Keratinocyte (primary cell): ENCODE results near the gene MTUS2. TPM values are rescaled to one million over a fixed set of nuclear protein-coding genes. Genes with fewer than 3 reads are reported as not detected.

Source experiments
- DNase-seq: peaks from one replicate; pipeline ENCODE4 v3.0.0-alpha.2; 2011; ENCODE audit warnings: low read depth, missing footprints, low spot score
- FAIRE-seq: peaks from 2 replicates; lab custom pipeline; 2011; peaks lifted over from hg19 to GRCh38; lab: Jason Lieb, UNC
- H2AFZ ChIP-seq: 2 replicates; pipeline ENCODE4 v1.6.0; 2012; ENCODE audit warnings: low read length, control low read depth, inconsistent platforms; ENCODE audit not compliant: control insufficient read depth
- H3K27ac ChIP-seq: 2 replicates; pipeline ENCODE4 v1.5.1; 2011; ENCODE audit warnings: low read length; ENCODE audit not compliant: control insufficient read depth, insufficient read depth
- H3K27me3 ChIP-seq: 3 replicates; pipeline ENCODE4 v1.6.0; 2011; ENCODE audit warnings: low read length; ENCODE audit not compliant: control insufficient read depth, insufficient read depth; ENCODE audit errors: extremely low read depth
- H3K36me3 ChIP-seq, 2 experiments: 2 replicates in 1 of 2; 3 replicates in 1 of 2; pipeline ENCODE4 v1.5.1; 2011; ENCODE audit warnings: low read length in 2 of 2, mild to moderate bottlenecking in 1 of 2; ENCODE audit not compliant: control insufficient read depth in 2 of 2, insufficient read depth in 2 of 2; ENCODE audit errors: extremely low read depth in 1 of 2
- H3K4me1 ChIP-seq: 3 replicates; pipeline ENCODE4 v1.5.1; 2011; ENCODE audit warnings: low read length; ENCODE audit not compliant: control insufficient read depth, insufficient read depth; ENCODE audit errors: extremely low read depth
- H3K4me2 ChIP-seq: 3 replicates; pipeline ENCODE4 v1.6.0; 2011; ENCODE audit warnings: low read depth, low read length; ENCODE audit not compliant: control insufficient read depth, insufficient read depth; ENCODE audit errors: extremely low read depth
- H3K4me3 ChIP-seq, 3 experiments: fragments of 200-600 bp in 1 of 3; sonication (generic) in 1 of 3; 2 replicates in 2 of 3; 3 replicates in 1 of 3; pipeline ENCODE4 v1.5.1; 2011 to 2016; ENCODE audit warnings: low read length in 3 of 3, mild to moderate bottlenecking in 3 of 3, control low read depth in 2 of 3, inconsistent platforms in 1 of 3, low read depth in 1 of 3, mixed read lengths in 1 of 3, mixed run types in 1 of 3, moderate library complexity in 1 of 3; ENCODE audit not compliant: control insufficient read depth in 2 of 3, insufficient read depth in 2 of 3; ENCODE audit errors: extremely low read depth in 1 of 3
- H3K79me2 ChIP-seq: 2 replicates; pipeline ENCODE4 v1.6.0; 2012; ENCODE audit warnings: low read length; ENCODE audit not compliant: control insufficient read depth, insufficient read depth
- H3K9ac ChIP-seq: 3 replicates; pipeline ENCODE4 v1.6.0; 2011; ENCODE audit warnings: low read length; ENCODE audit not compliant: control insufficient read depth, insufficient read depth; ENCODE audit errors: extremely low read depth
- H3K9me1 ChIP-seq: 3 replicates; pipeline ENCODE4 v1.6.0; 2011; ENCODE audit warnings: low read length; ENCODE audit not compliant: control insufficient read depth, insufficient read depth; ENCODE audit errors: extremely low read depth
- H3K9me3 ChIP-seq: 2 replicates; pipeline ENCODE4 v1.5.1; 2012; ENCODE audit warnings: low read depth, low read length; ENCODE audit not compliant: control insufficient read depth
- H4K20me1 ChIP-seq: 3 replicates; pipeline ENCODE4 v1.6.0; 2011; ENCODE audit warnings: low read length; ENCODE audit not compliant: control insufficient read depth, insufficient read depth; ENCODE audit errors: extremely low read depth
- EZH2 ChIP-seq: IDR thresholded peaks from one replicate; pipeline ENCODE4 v1.6.1; 2012; ENCODE audit warnings: inconsistent platforms, mild to moderate bottlenecking, low read length, moderate library complexity
- dilution Hi-C: fragments of 300-500 bp; cut with MboI; formaldehyde crosslinking; loops from one replicate; pipeline ENCODE4 v1.7.0; 2020; ENCODE audit warnings: low sequenced_read_pairs; ENCODE audit not compliant: extremely low pct_ligation_motif_present
- polyA plus RNA-seq, 5 experiments: library from polyadenylated mRNA; depleted of rRNA in 3 of 5; stranded (reverse) in 3 of 5; stranded (forward) in 1 of 5; unstranded in 1 of 5; fragments of >200 nt; gene quantifications; 1 replicate in 1 of 5; 2 replicates in 3 of 5; 3 replicates in 1 of 5; pipeline versions ENCODE4 v1.2.1 to v1.2.3, GENCODE V29; 2011 to 2012; ENCODE audit warnings: missing spikeins in 2 of 5, low read depth in 1 of 5, low replicate concordance in 1 of 5
- TF ChIP-seq, protein P1 (sequence below), 3 experiments: IDR thresholded peaks in 1 of 3; conservative IDR thresholded peaks in 1 of 3; optimal IDR thresholded peaks in 1 of 3; 2 replicates in 2 of 3; 3 replicates in 1 of 3; pipeline versions ENCODE3 to v1.5.1; 2011; ENCODE audit warnings: low read length in 3 of 3, mild to moderate bottlenecking in 3 of 3, moderate library complexity in 2 of 3, control low read depth in 1 of 3, inconsistent platforms in 1 of 3; ENCODE audit not compliant: insufficient read depth in 2 of 3; ENCODE audit errors: extremely low read depth in 1 of 3

The MTUS2 gene
- polyA plus RNA-seq, 1 donor (not counting 4 experiments of a cell fraction or from before 2014, with no cell fraction given) = 0.17 TPM

DNA sequence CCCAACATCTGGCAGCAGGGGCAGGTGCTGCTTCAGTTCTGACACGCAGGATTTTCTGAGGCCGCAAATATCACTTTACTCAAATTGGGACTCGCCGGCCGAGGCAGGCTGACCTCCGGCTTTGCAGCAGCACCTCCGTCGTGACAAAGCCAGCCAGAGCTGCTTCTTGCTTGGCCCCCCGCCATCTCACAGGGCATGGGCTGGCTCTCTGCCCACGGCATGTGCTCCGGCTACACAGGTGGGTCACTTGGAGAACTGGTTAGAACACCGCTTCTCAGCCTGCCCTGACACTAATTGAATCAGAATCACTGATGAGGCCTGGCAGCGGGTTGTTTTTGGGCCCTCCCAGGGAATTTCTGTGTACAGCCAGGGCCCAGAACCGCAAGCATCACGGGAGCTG, 663.1 kb downstream of the MTUS2 start:
- Histone ChIP-seq H3K27me3 (peaks cover 11% of the 10 kb centered on the region), H3K4me2 (no peak overlapping the region), H3K36me3 (no peaks in the 10 kb centered on the region), H3K9ac (no peak overlapping the region), H3K4me1 (no peaks in the 10 kb centered on the region), H3K9me1 (no peaks in the 10 kb centered on the region), H3K9me3 (no peaks in the 10 kb centered on the region), H4K20me1 (no peaks in the 10 kb centered on the region), H2AFZ (no peak overlapping the region), H3K79me2 (no peaks in the 10 kb centered on the region), H3K27ac (no peak overlapping the region), H3K4me3 (no peak overlapping the region)
- FAIRE-seq = no peak
- dilution Hi-C loops = no loop called here
- no peak for DNase-seq
- TF ChIP-seq EZH2 = no peak
- TF ChIP-seq, protein P1, sequence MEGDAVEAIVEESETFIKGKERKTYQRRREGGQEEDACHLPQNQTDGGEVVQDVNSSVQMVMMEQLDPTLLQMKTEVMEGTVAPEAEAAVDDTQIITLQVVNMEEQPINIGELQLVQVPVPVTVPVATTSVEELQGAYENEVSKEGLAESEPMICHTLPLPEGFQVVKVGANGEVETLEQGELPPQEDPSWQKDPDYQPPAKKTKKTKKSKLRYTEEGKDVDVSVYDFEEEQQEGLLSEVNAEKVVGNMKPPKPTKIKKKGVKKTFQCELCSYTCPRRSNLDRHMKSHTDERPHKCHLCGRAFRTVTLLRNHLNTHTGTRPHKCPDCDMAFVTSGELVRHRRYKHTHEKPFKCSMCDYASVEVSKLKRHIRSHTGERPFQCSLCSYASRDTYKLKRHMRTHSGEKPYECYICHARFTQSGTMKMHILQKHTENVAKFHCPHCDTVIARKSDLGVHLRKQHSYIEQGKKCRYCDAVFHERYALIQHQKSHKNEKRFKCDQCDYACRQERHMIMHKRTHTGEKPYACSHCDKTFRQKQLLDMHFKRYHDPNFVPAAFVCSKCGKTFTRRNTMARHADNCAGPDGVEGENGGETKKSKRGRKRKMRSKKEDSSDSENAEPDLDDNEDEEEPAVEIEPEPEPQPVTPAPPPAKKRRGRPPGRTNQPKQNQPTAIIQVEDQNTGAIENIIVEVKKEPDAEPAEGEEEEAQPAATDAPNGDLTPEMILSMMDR (optimal IDR thresholded peaks at IDR 0.05 in 1 of 3, IDR thresholded peaks at IDR 0.05 in 1 of 3, conservative IDR thresholded peaks at IDR 0.05 in 1 of 3; ENCODE audit: extremely low read depth in 1 of 3, insufficient read depth in 2 of 3, low read length in 3 of 3) = no peak

DNA sequence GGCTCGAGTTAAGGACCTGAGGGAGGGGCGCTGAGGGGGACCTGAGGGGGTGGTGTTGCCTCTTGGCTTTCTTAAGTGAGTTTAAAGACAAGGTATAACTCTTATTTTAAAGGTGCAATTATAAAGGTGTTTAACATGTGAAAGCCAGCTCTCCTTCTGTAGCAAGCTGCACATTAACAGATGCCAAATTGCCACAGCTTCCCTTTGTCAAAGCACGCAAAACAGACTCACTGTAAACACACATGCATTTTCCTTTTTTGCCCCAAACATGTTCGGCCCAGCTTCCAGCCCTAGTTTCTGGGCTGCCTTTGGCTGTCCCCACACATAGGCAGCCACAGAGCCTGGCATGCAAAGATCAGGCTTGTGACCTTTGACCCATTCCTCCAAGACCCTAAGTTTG, 663.5 kb downstream of the MTUS2 start:
- no peaks in the 10 kb centered on the region for H3K79me2 ChIP-seq
- FAIRE-seq (no peak), DNase-seq (no peak)
- no peak overlapping the region for H3K4me3 ChIP-seq
- no peaks in the 10 kb centered on the region for H3K9me1 ChIP-seq
- H3K27ac ChIP-seq = no peak overlapping the region
- H3K4me2 ChIP-seq = no peak overlapping the region
- H3K9ac ChIP-seq = no peak overlapping the region
- no peak for TF ChIP-seq EZH2
- TF ChIP-seq, protein P1 (optimal IDR thresholded peaks at IDR 0.05 in 1 of 3, IDR thresholded peaks at IDR 0.05 in 1 of 3, conservative IDR thresholded peaks at IDR 0.05 in 1 of 3; ENCODE audit: extremely low read depth in 1 of 3, insufficient read depth in 2 of 3, low read length in 3 of 3) = no peak
- no peaks in the 10 kb centered on the region for H3K36me3 ChIP-seq
- no peaks in the 10 kb centered on the region for H4K20me1 ChIP-seq
- H2AFZ ChIP-seq = no peak overlapping the region
- H3K9me3 ChIP-seq = no peaks in the 10 kb centered on the region
- H3K4me1 ChIP-seq = no peaks in the 10 kb centered on the region
- H3K27me3 ChIP-seq = peaks cover 11% of the 10 kb centered on the region
- dilution Hi-C loops = no loop called here
